ENCODE results near the gene C9orf50.
A peak's percentile ranks its signal among the peaks of the same experiment; 100 is the strongest.

C9orf50 gene

DNA sequence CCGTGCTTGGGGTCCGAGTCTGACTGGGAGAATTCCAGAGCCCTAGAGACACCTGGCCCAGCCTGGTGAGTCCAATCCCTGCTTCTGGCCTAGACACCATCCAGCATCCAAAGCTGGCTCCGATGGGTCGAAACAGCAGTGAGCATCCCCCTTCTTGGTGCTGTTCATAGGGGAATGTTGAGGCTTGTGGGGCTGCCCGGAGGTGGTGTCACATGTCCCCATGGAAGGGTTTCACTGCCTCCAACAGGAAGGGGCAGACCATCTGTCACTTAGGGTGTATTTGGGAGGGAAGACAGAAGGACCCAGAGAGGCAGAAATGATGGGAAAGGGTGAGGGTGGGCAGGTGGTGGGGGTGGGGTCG is 13.9 kb downstream of the C9orf50 start:
- no peak for FAIRE-seq
- DNase-seq (ENCODE audit: insufficient read length, low spot score) = no peak
- TF ChIP-seq SPI1 (IDR thresholded peaks at IDR 0.05; ENCODE audit: low read depth, low read length) = no peak
- no peak for TF ChIP-seq POLR2A (IDR thresholded peaks at IDR 0.05; ENCODE audit: low read depth, low read length)
- TF ChIP-seq POLR2AphosphoS5 (IDR thresholded peaks at IDR 0.05; ENCODE audit: low read depth, low read length) = no peak
- no peak for TF ChIP-seq PAX5 (IDR thresholded peaks at IDR 0.05; ENCODE audit: insufficient read depth, low read length, severe bottlenecking)
- TF ChIP-seq POU2F2 (IDR thresholded peaks at IDR 0.05; ENCODE audit: low read depth, low read length) = no peak
- no peak for TF ChIP-seq TAF1 (IDR thresholded peaks at IDR 0.05; ENCODE audit: low read depth, low read length)

DNA sequence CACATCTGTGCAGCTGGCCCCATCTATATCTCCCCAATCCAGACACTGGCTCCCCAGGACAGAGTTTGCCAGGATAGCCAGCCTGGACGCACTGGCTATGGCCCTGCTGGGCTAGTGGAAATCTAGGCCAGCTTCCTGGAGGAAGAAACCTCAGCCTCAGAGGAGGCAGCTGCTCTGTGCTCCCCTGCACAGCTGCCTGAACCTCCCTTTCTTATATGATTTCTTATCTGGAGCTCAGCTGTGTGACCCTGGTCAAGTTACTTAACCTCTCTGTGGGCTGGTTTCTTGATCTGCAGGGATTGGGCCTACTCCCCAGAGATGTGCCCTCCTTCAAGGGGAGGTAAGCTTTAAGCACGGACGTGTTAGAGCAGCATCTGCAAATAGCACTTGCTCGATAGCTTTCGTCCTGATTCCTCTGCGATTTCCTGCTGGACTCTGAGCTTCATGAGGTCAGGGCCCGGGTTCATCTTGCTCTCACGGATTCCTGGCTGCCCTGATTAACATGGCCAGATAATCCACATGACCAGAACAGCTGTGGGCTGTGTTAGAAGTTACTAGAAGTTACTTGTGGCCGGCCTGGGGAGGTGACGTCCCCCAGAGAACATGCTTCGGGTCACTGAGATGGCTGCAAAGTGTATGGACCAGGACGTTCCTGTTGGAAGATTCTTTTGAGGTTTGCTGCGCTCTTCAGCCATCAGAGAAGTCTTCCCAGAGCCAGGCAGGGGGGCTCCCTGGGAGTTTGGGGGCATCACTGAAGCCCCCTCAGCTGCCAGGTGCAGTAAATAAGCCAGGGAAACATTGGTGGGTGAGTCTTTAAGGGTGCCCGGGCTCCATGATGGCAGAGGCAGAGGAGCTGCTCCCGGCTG is 14.5 kb downstream of the C9orf50 start:
- TF ChIP-seq POLR2A (IDR thresholded peaks at IDR 0.05; ENCODE audit: low read depth, low read length) (no peak), PAX5 (IDR thresholded peaks at IDR 0.05; ENCODE audit: insufficient read depth, low read length, severe bottlenecking) (no peak), POLR2AphosphoS5 (IDR thresholded peaks at IDR 0.05; ENCODE audit: low read depth, low read length) (no peak), SPI1 (IDR thresholded peaks at IDR 0.05; ENCODE audit: low read depth, low read length) (no peak), POU2F2 (IDR thresholded peaks at IDR 0.05; ENCODE audit: low read depth, low read length) (no peak)
- DNase-seq (ENCODE audit: insufficient read length, low spot score) = no peak
- FAIRE-seq = no peak

DNA sequence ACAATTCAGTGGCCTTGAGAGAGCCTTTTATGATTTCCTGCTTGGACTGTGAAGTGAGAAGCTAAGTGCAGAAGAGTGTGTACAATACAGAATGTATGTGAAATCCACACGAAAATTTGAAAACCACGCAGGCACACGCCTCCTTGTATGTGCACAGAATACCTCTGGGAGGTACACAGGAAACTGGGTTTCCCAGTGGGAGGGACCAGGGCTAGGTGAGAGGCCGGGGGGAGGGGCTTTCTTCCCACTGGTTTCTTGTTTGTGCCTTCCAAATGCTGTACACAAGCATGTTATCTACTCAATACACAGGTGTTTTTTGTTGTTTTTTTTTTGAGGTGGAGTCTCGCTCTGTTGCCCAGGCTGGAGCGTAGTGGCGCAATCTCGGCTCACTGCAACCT is 16.1 kb downstream of the C9orf50 start:
- TF ChIP-seq POLR2A (IDR thresholded peaks at IDR 0.05; ENCODE audit: low read depth, low read length) = no peak
- no peak for TF ChIP-seq POLR2AphosphoS5 (IDR thresholded peaks at IDR 0.05; ENCODE audit: low read depth, low read length)
- no peak for TF ChIP-seq PAX5 (IDR thresholded peaks at IDR 0.05; ENCODE audit: insufficient read depth, low read length, severe bottlenecking)
- no peak for TF ChIP-seq TAF1 (IDR thresholded peaks at IDR 0.05; ENCODE audit: low read depth, low read length)
- TF ChIP-seq POU2F2 (IDR thresholded peaks at IDR 0.05; ENCODE audit: low read depth, low read length) = no peak
- TF ChIP-seq SPI1 (IDR thresholded peaks at IDR 0.05; ENCODE audit: low read depth, low read length) = no peak
- FAIRE-seq (no peak), DNase-seq (ENCODE audit: insufficient read length, low spot score) (no peak)

DNA sequence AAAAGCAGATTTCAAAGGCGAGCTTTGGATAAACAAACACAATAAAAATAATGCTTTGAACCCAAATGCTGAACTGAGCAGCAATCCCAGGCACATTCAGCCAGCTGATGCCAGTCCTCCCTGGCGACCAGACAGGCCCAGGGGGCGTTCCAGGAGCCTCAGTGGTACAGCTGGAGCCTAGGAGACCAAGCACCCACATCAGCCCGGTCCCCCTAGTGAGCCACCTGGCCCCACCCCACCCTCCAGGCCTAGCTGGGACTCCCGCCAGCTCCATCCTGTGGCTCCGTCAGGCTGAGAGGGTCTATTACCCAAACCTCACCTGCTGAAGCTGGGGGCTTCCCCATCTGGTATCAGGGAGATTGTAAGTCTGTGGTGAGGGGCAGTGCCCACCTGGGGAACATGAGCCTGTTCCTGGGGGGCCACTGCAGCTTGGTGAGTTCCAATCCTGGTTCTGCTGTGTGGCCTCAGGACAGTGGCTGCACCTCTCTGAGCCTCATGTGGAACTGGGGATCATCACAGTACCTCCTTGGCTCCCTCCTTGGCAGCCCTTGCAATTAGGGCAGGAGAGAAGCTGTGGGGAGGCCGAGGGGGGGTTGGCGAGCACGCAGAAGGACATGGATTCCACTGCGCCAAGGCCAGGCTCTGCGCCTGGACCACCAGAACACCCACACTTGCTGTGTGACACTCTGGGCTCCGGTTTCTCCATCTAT is 16.7 kb downstream of the C9orf50 start:
- TF ChIP-seq POU2F2 (IDR thresholded peaks at IDR 0.05; ENCODE audit: low read depth, low read length) = no peak
- no peak for TF ChIP-seq TAF1 (IDR thresholded peaks at IDR 0.05; ENCODE audit: low read depth, low read length)
- no peak for TF ChIP-seq POLR2AphosphoS5 (IDR thresholded peaks at IDR 0.05; ENCODE audit: low read depth, low read length)
- no peak for TF ChIP-seq SPI1 (IDR thresholded peaks at IDR 0.05; ENCODE audit: low read depth, low read length)
- no peak for TF ChIP-seq PAX5 (IDR thresholded peaks at IDR 0.05; ENCODE audit: insufficient read depth, low read length, severe bottlenecking)
- TF ChIP-seq POLR2A (IDR thresholded peaks at IDR 0.05; ENCODE audit: low read depth, low read length) = no peak
- FAIRE-seq (no peak), DNase-seq (ENCODE audit: insufficient read length, low spot score) (no peak)

DNA sequence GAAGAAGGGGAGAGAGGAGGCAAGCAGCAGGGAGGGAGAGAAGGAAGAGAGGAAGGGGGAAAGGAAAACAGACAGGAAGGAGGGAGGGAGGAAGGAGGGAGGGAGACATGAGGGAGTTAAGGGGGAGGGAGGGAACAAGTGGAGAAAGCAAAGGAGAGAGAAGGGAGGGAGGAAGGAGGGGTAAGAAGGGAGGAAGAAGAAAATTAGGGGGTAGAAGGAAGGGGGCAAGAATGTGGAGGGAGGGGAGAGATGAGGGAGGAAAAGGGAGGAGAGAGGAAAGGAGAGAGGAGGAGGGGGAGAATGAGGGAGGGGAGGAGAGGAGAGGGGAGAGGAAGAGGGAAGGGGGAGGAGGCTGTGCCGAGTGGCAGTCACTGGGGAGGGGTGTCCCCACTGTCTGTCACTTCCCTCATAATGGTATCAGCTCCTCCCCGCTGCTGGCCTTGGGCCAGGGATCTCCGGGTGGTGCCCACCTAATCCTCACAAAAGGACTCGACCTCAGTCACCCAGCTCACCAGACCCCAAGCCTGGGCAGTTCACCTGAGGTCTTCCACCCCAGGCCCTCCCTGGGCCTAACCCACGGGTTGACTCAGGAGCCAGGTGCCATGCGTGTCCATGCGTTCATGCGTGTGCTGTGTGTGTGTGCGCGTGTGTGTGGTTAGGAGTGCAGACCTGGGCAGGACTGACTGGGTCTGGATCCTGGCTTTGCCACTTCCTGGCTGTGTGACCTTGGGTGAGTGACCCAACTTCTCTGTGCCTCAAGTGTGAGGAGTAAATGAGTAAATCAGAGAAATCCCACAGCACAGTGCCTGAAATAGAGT is 18.1 kb downstream of the C9orf50 start:
- DNase-seq (ENCODE audit: insufficient read length, low spot score) (no peak), FAIRE-seq (no peak)
- TF ChIP-seq PAX5 (IDR thresholded peaks at IDR 0.05; ENCODE audit: insufficient read depth, low read length, severe bottlenecking) (no peak), POU2F2 (IDR thresholded peaks at IDR 0.05; ENCODE audit: low read depth, low read length) (no peak), SPI1 (IDR thresholded peaks at IDR 0.05; ENCODE audit: low read depth, low read length) (0 out of 2 replicates have a peak, but pooled peaks have one; percentile 12), POLR2A (IDR thresholded peaks at IDR 0.05; ENCODE audit: low read depth, low read length) (no peak), TAF1 (IDR thresholded peaks at IDR 0.05; ENCODE audit: low read depth, low read length) (no peak), POLR2AphosphoS5 (IDR thresholded peaks at IDR 0.05; ENCODE audit: low read depth, low read length) (no peak)

DNA sequence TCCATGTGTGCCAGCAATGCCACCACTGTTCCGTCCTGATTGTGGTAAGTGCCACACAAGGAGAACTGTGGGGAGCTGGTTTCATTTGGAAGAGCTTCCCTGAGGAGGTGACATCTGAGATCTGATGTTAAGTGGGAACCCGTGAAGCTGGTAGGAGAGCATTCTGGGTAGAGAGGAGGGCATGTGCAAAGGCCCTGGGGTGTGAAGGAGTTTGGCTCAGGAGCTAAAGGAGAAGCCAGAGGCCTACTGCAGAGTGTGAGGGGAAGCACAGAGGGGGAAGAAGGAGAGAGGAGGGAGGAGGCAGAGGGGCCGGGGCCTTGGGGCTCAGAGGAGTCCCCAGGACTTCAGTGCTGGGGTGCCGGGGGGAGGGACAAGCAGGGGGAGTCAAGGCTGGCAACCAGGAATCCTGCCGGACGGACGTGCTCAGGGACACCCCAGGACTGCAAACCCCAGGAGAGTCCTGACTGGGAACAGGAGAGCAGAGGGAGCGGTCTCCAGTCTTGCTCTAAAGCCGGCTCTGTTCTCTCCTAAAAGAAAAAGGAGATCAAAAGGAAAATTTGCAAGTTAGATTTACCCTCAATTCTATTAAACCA is 19.7 kb downstream of the C9orf50 start:
- TF ChIP-seq SPI1 (IDR thresholded peaks at IDR 0.05; ENCODE audit: low read depth, low read length) = no peak
- no peak for TF ChIP-seq TAF1 (IDR thresholded peaks at IDR 0.05; ENCODE audit: low read depth, low read length)
- no peak for TF ChIP-seq PAX5 (IDR thresholded peaks at IDR 0.05; ENCODE audit: insufficient read depth, low read length, severe bottlenecking)
- no peak for TF ChIP-seq POU2F2 (IDR thresholded peaks at IDR 0.05; ENCODE audit: low read depth, low read length)
- TF ChIP-seq POLR2AphosphoS5 (IDR thresholded peaks at IDR 0.05; ENCODE audit: low read depth, low read length) = no peak
- no peak for TF ChIP-seq POLR2A (IDR thresholded peaks at IDR 0.05; ENCODE audit: low read depth, low read length)
- FAIRE-seq = no peak
- DNase-seq (ENCODE audit: insufficient read length, low spot score) = no peak

DNA sequence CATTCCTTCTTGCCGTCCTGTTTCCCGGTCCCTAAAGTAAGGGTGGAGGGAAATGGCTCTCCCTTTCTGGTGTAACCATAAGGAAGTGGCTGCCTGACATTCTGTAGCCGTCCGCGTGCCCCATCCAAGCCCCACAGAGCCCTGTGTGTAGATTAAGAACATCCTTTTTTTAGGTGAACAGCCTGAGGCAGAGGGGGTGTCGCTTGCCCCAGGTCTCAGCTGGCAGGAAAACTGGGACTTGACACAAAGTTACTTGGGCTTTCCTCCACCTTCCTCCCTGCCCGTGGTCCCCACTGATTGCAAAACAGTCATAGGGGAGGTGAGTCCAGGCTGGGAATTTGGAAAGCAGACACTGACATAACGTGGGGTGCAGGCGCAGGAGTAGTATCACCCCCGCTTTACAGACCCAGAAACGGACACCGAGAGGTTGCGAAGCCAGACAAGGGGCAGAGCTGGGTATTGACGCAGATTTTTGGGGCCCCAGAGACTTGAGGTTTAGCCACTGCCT is 22.8 kb downstream of the C9orf50 start:
- TF ChIP-seq POLR2A (IDR thresholded peaks at IDR 0.05; ENCODE audit: low read depth, low read length) (no peak), TAF1 (IDR thresholded peaks at IDR 0.05; ENCODE audit: low read depth, low read length) (no peak), POLR2AphosphoS5 (IDR thresholded peaks at IDR 0.05; ENCODE audit: low read depth, low read length) (no peak), PAX5 (IDR thresholded peaks at IDR 0.05; ENCODE audit: insufficient read depth, low read length, severe bottlenecking) (no peak), SPI1 (IDR thresholded peaks at IDR 0.05; ENCODE audit: low read depth, low read length) (no peak), POU2F2 (IDR thresholded peaks at IDR 0.05; ENCODE audit: low read depth, low read length) (no peak)
- DNase-seq (ENCODE audit: insufficient read length, low spot score) = no peak
- FAIRE-seq = no peak

DNA sequence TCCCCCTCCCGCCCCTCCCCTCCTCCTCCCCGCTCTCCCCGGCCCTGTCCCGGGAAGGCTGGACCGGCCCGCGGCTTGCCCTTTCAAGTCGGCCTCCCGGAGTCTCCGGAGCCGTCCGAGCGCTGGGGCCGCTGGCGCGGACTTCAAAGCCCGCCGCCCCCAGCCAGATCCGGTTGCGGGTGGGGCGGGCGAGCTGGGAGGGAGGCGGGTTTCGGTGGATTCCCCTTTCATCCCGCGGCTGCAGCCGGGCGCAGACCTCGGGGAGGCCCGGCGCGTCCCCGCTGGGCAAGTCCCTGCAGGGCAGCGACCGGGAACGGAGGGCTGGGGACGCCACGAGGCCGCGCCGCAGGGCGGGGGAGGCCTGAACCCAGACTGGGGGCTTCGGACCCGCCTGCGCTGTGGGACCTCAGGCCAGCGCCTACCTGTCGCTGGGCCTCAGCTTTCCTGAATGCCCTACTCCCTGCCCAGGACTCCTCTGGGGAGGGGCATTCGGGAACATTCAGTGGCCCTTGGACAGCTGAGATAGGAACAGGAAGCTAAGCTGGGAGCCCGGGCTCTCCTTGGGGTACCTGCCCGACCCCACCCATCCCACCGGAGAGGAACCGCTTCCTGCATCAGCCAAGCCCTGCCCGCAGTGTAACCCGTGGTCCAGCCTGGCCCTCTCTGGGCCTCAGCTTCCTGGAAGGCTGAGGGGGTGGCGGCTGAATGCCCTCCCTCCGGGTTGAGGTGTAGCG is 23.4 kb downstream of the C9orf50 start:
- FAIRE-seq (no peak), DNase-seq (ENCODE audit: insufficient read length, low spot score) (no peak)
- TF ChIP-seq POLR2AphosphoS5 (IDR thresholded peaks at IDR 0.05; ENCODE audit: low read depth, low read length) = no peak
- TF ChIP-seq TAF1 (IDR thresholded peaks at IDR 0.05; ENCODE audit: low read depth, low read length) = no peak
- TF ChIP-seq POU2F2 (IDR thresholded peaks at IDR 0.05; ENCODE audit: low read depth, low read length) = no peak
- TF ChIP-seq SPI1 (IDR thresholded peaks at IDR 0.05; ENCODE audit: low read depth, low read length) = no peak
- TF ChIP-seq POLR2A (IDR thresholded peaks at IDR 0.05; ENCODE audit: low read depth, low read length) = no peak
- no peak for TF ChIP-seq PAX5 (IDR thresholded peaks at IDR 0.05; ENCODE audit: insufficient read depth, low read length, severe bottlenecking)

All from GM12891 (cell line).